ENCODE measurements around the gene CDK14.

Gene CDK14

GRCh38 chr7:91198371-91198770 is 602.2 kb downstream of the CDK14 start:
- no peak for TF ChIP-seq CTCF (IDR thresholded peaks at IDR 0.05; ENCODE audit: unreplicated experiment in 3 of 3)
- peaks cover 18% of the 10 kb centered on the region for H3K4me1 Mint-ChIP-seq

GRCh38 chr7:91199601-91200000 is 603.5 kb downstream of the CDK14 start:
- peaks cover 6% of the 10 kb centered on the region for H3K36me3 Mint-ChIP-seq (ENCODE audit: low read depth)
- peaks cover 8% of the 10 kb centered on the region for H3K9me3 Mint-ChIP-seq
- peak overlapping the region in 2 of 3 experiments; percentile 52 to 59 for H3K27ac Mint-ChIP-seq
- no peak for TF ChIP-seq CTCF (IDR thresholded peaks at IDR 0.05; ENCODE audit: unreplicated experiment in 3 of 3)
- H3K27me3 Mint-ChIP-seq (ENCODE audit: low read depth), result no peaks in the 10 kb centered on the region
- peaks cover 16% of the 10 kb centered on the region for H3K4me1 Mint-ChIP-seq
- no peak overlapping the region for H3K4me3 Mint-ChIP-seq

More at GRCh38 chr7:91198371-91198770, 602.2 kb downstream of the CDK14 start:
- no peaks in the 10 kb centered on the region for H3K27me3 Mint-ChIP-seq (ENCODE audit: low read depth)
- H3K9me3 Mint-ChIP-seq, result peaks cover 2% of the 10 kb centered on the region
- H3K36me3 Mint-ChIP-seq (ENCODE audit: low read depth), result no peaks in the 10 kb centered on the region
- no peak overlapping the region for H3K4me3 Mint-ChIP-seq
- H3K27ac Mint-ChIP-seq, result peak overlapping the region in 1 of 3 experiments; percentile 59

- Mint-ChIP-seq H3K9me3 (peaks cover 8% of the 10 kb centered on the region), H3K27ac (peak overlapping the region in 1 of 3 experiments; percentile 41), H3K27me3 (ENCODE audit: low read depth) (no peaks in the 10 kb centered on the region), H3K4me3 (no peak overlapping the region), H3K36me3 (ENCODE audit: low read depth) (peaks cover 6% of the 10 kb centered on the region), H3K4me1 (peaks cover under 1% of the 10 kb centered on the region)
- TF ChIP-seq CTCF (IDR thresholded peaks at IDR 0.05; ENCODE audit: unreplicated experiment in 3 of 3), result no peak
These were observed 605.5 kb downstream of the CDK14 start for GRCh38 chr7:91201442-91202113.

GRCh38 chr7:91206361-91206960 is 610.3 kb downstream of the CDK14 start:
- H3K9me3 Mint-ChIP-seq, result peaks cover 8% of the 10 kb centered on the region
- H3K4me3 Mint-ChIP-seq, result no peak overlapping the region
- peaks cover 6% of the 10 kb centered on the region for H3K36me3 Mint-ChIP-seq (ENCODE audit: low read depth)
- no peaks in the 10 kb centered on the region for H3K4me1 Mint-ChIP-seq
- TF ChIP-seq CTCF (IDR thresholded peaks at IDR 0.05; ENCODE audit: unreplicated experiment in 3 of 3), result no peak
- no peak overlapping the region for H3K27ac Mint-ChIP-seq
- no peaks in the 10 kb centered on the region for H3K27me3 Mint-ChIP-seq (ENCODE audit: low read depth)

- no peaks in the 10 kb centered on the region for H3K27me3 Mint-ChIP-seq (ENCODE audit: low read depth)
- H3K4me1 Mint-ChIP-seq, result no peaks in the 10 kb centered on the region
- H3K9me3 Mint-ChIP-seq, result peaks cover 8% of the 10 kb centered on the region
- no peak overlapping the region for H3K27ac Mint-ChIP-seq
- no peak overlapping the region for H3K4me3 Mint-ChIP-seq
- no peaks in the 10 kb centered on the region for H3K36me3 Mint-ChIP-seq (ENCODE audit: low read depth)
- TF ChIP-seq CTCF (IDR thresholded peaks at IDR 0.05; ENCODE audit: unreplicated experiment in 3 of 3), result no peak
These were observed 616.5 kb downstream of the CDK14 start for GRCh38 chr7:91212582-91212981.

- Mint-ChIP-seq H3K27ac (no peak overlapping the region), H3K36me3 (ENCODE audit: low read depth) (no peaks in the 10 kb centered on the region), H3K4me3 (no peak overlapping the region), H3K4me1 (no peaks in the 10 kb centered on the region), H3K27me3 (ENCODE audit: low read depth) (peaks cover 8% of the 10 kb centered on the region), H3K9me3 (peaks cover 11% of the 10 kb centered on the region)
- TF ChIP-seq CTCF (IDR thresholded peaks at IDR 0.05; ENCODE audit: unreplicated experiment in 3 of 3), result no peak
These were observed 630.3 kb downstream of the CDK14 start for GRCh38 chr7:91226411-91226810.

Measured in nephron (organoid).